GM12878 (cell line): ENCODE results near the gene CLEC4G. TPM values are rescaled to one million over a fixed set of nuclear protein-coding genes. Genes with fewer than 3 reads are reported as not detected.

Source experiments
- BCL3 ChIP-seq: IDR thresholded peaks from 2 replicates; pipeline ENCODE4 v1.6.1; 2011; ENCODE audit warnings: borderline replicate concordance, low read depth, mild to moderate bottlenecking, moderate library complexity, low read length; ENCODE audit not compliant: insufficient read depth, poor library complexity, severe bottlenecking
- STAT3 ChIP-seq: IDR thresholded peaks from 2 replicates; pipeline ENCODE4 v1.6.1; 2011; ENCODE audit warnings: low read depth, low read length, improper control_type of control experiment
- ZNF687 ChIP-seq: fragments of 450-650 bp; IDR thresholded peaks from 2 replicates; pipeline ENCODE4 v1.6.1; 2017; ENCODE audit warnings: mild to moderate bottlenecking, moderate library complexity
- polyA plus RNA-seq, 11 experiments: library from polyadenylated mRNA; depleted of rRNA in 4 of 11; unstranded in 6 of 11; stranded (reverse) in 5 of 11; fragments of >200 nt; fragmentation: Nextera tagmentation in 4 of 11; fragmentation: Illumina TruSeq in 1 of 11; extraction: Ambion mirVana in 4 of 11; extraction: Trizol in 1 of 11; gene quantifications; 1 replicate in 1 of 11; 2 replicates in 10 of 11; pipeline versions ENCODE4 v1.2.1 to v1.2.3, GENCODE V29; 2011 to 2016; ENCODE audit warnings: inconsistent platforms in 2 of 11, missing spikeins in 2 of 11, low read depth in 1 of 11
- total RNA-seq, 4 experiments: library from RNA; depleted of rRNA in 3 of 4; stranded (reverse); fragments of >200 nt in 3 of 4; fragmentation: Illumina TruSeq in 1 of 4; extraction: Trizol in 1 of 4; gene quantifications; 2 replicates each; pipeline versions ENCODE4 v1.2.1 to v1.2.3, GENCODE V29; 2013 to 2021

The CLEC4G gene
- total and polyA plus RNA-seq, 10 of the 15 experiments (the other 5 are each of a cell fraction or from before 2014, with no cell fraction given), result 0.04 TPM; not detected in 9

- TF ChIP-seq ZNF687 (peak; percentile 79), BCL3 (peak; percentile 98), STAT3 (no peak)
These were observed 30.1 kb downstream of the CLEC4G start, which contains the start of gene FCER2 (continued) for GRCh38 chr19:7701654-7702457.
